Thymus (tissue), 11 donors: ENCODE results near the gene HOXC10. TPM values are rescaled to one million over a fixed set of nuclear protein-coding genes. Genes with fewer than 3 reads are reported as not detected.

Source experiments
- DNase-seq, 9 donors: peaks; one replicate each; pipeline ENCODE4 v3.0.0-alpha.2; 2013; ENCODE audit warnings: low spot score in 9 of 9, low read depth in 6 of 9, missing footprints in 1 of 9
- H3K27ac ChIP-seq, 2 donors: one replicate each; pipeline ENCODE4 v1.5.1; 2013; ENCODE audit warnings: control low read depth in 1 of 2, low read depth in 1 of 2, low read length in 1 of 2, mild to moderate bottlenecking in 1 of 2, moderate library complexity in 1 of 2
- H3K27me3 ChIP-seq, 2 donors: one replicate each; pipeline ENCODE4 v1.5.1; 2013; ENCODE audit warnings: low read length in 1 of 2; ENCODE audit not compliant: control insufficient read depth in 2 of 2, insufficient read depth in 1 of 2
- H3K36me3 ChIP-seq, 2 donors: one replicate each; pipeline ENCODE4 v1.5.1; 2013; ENCODE audit warnings: low read length in 1 of 2, mild to moderate bottlenecking in 1 of 2, moderate library complexity in 1 of 2; ENCODE audit not compliant: control insufficient read depth in 2 of 2, insufficient read depth in 2 of 2
- H3K4me1 ChIP-seq, 2 donors: one replicate each; pipeline ENCODE4 v1.5.1; 2013; ENCODE audit warnings: low read length in 2 of 2; ENCODE audit not compliant: control insufficient read depth in 2 of 2, insufficient read depth in 2 of 2
- H3K4me3 ChIP-seq, 2 donors: one replicate each; pipeline ENCODE4 v1.5.1; 2013; ENCODE audit warnings: low read length in 2 of 2, control low read depth in 1 of 2, mild to moderate bottlenecking in 1 of 2
- H3K9me3 ChIP-seq, 2 donors: one replicate each; pipeline ENCODE4 v1.5.1; 2013; ENCODE audit warnings: low read length in 1 of 2, mild to moderate bottlenecking in 1 of 2; ENCODE audit not compliant: control insufficient read depth in 2 of 2, insufficient read depth in 1 of 2
- WGBS: extraction: QIAGEN DNeasy Blood & Tissue Kit; methylation state at CpG from one replicate; pipeline ENCODE4 v1.1.7; 2013; 5-methylcytosine and 5-hydroxymethylcytosine counted together
- polyA plus RNA-seq: library from polyadenylated mRNA; stranded (reverse); fragments of 200-250 nt; gene quantifications from one replicate; pipeline ENCODE4 v1.2.3, GENCODE V29; 2013
- total RNA-seq: library from RNA; stranded (reverse); fragments of 120-200 nt; gene quantifications from one replicate; pipeline ENCODE4 v1.2.4, GENCODE V29; 2013
- donor health status: healthy.

Gene HOXC10
- total and polyA plus RNA-seq, 2 donors = 0.14 TPM; not detected in 1

GRCh38 chr12:54000116-54001114 is 15.5 kb downstream of the HOXC10 start, which contains the start of gene HOXC9:
Gene HOXC9, plus strand, starts transcription at chr12:54000161. Its CDS starts 28 bp downstream, at chr12:54000189.
- H3K27me3 ChIP-seq = peaks cover 81 to 100% of the 10 kb centered on the region in 2 donors
- WGBS = 7% methylated on average over 87 of the region's 87 CpGs
- peaks cover 0 to 12% of the 10 kb centered on the region in 2 donors for H3K9me3 ChIP-seq
- peaks cover 0 to 6% of the 10 kb centered on the region in 2 donors for H3K4me1 ChIP-seq
- no peaks in the 10 kb centered on the region for H3K36me3 ChIP-seq
- no peak within 1 kb of the TSS for H3K4me3 ChIP-seq
- H3K27ac ChIP-seq = peak within 1 kb of the TSS in 1 of 2 donors; percentile 26
- no peak for DNase-seq

GRCh38 chr12:54001283-54002187 is 16.6 kb downstream of the HOXC10 start:
- Histone ChIP-seq H3K4me1 (peaks cover 3 to 5% of the 10 kb centered on the region in 2 donors), H3K4me3 (no peak overlapping the region), H3K27ac (no peak overlapping the region), H3K36me3 (no peaks in the 10 kb centered on the region), H3K27me3 (peaks cover 82 to 100% of the 10 kb centered on the region in 2 donors), H3K9me3 (peaks cover 0 to 7% of the 10 kb centered on the region in 2 donors)
- WGBS = 27% methylated on average over 8 of the region's 8 CpGs
- DNase-seq = no peak

- H3K4me3 ChIP-seq = no peak overlapping the region
- H3K4me1 ChIP-seq = peaks cover 3 to 6% of the 10 kb centered on the region in 2 donors
- 25% methylated on average over 19 of the region's 19 CpGs for WGBS
- DNase-seq = no peak
- peaks cover 0 to 2% of the 10 kb centered on the region in 2 donors for H3K9me3 ChIP-seq
- H3K27me3 ChIP-seq = peaks cover 82 to 100% of the 10 kb centered on the region in 2 donors
- H3K36me3 ChIP-seq = no peaks in the 10 kb centered on the region
- no peak overlapping the region for H3K27ac ChIP-seq
These were observed 17.4 kb downstream of the HOXC10 start for GRCh38 chr12:54002278-54002914.

GRCh38 chr12:54002915-54003389 is 18.0 kb downstream of the HOXC10 start:
- H3K36me3 ChIP-seq = no peaks in the 10 kb centered on the region
- peaks cover 83 to 100% of the 10 kb centered on the region in 2 donors for H3K27me3 ChIP-seq
- peaks cover 0 to 2% of the 10 kb centered on the region in 2 donors for H3K9me3 ChIP-seq
- no peak overlapping the region for H3K4me3 ChIP-seq
- DNase-seq = no peak
- no peak overlapping the region for H3K27ac ChIP-seq
- peaks cover 3 to 6% of the 10 kb centered on the region in 2 donors for H3K4me1 ChIP-seq
- WGBS = 36% methylated on average over 19 of the region's 19 CpGs

- H3K27me3 ChIP-seq = peaks cover 82 to 100% of the 10 kb centered on the region in 2 donors
- no peak overlapping the region for H3K27ac ChIP-seq
- H3K36me3 ChIP-seq = no peaks in the 10 kb centered on the region
- peaks cover 0 to 2% of the 10 kb centered on the region in 2 donors for H3K9me3 ChIP-seq
- WGBS = 59% methylated on average over 3 of the region's 3 CpGs
- no peak for DNase-seq
- no peak overlapping the region for H3K4me3 ChIP-seq
- peaks cover 3 to 6% of the 10 kb centered on the region in 2 donors for H3K4me1 ChIP-seq
These were observed 18.7 kb downstream of the HOXC10 start for GRCh38 chr12:54003625-54004024.

GRCh38 chr12:54004063-54004840 is 19.3 kb downstream of the HOXC10 start:
- WGBS = 22% methylated on average over 20 of the region's 20 CpGs
- H3K4me3 ChIP-seq = no peak overlapping the region
- H3K36me3 ChIP-seq = no peaks in the 10 kb centered on the region
- H3K27ac ChIP-seq = no peak overlapping the region
- H3K4me1 ChIP-seq = peaks cover 3 to 6% of the 10 kb centered on the region in 2 donors
- peaks cover 0 to 2% of the 10 kb centered on the region in 2 donors for H3K9me3 ChIP-seq
- no peak for DNase-seq
- H3K27me3 ChIP-seq = peaks cover 84 to 100% of the 10 kb centered on the region in 2 donors

- H3K9me3 ChIP-seq = peaks cover 0 to 2% of the 10 kb centered on the region in 2 donors
- H3K4me1 ChIP-seq = peaks cover 3 to 6% of the 10 kb centered on the region in 2 donors
- H3K36me3 ChIP-seq = no peaks in the 10 kb centered on the region
- H3K27ac ChIP-seq = no peak overlapping the region
- no peak for DNase-seq
- H3K27me3 ChIP-seq = peaks cover 88 to 100% of the 10 kb centered on the region in 2 donors
- 7% methylated on average over 31 of the region's 31 CpGs for WGBS
- H3K4me3 ChIP-seq = no peak overlapping the region
These were observed 20.0 kb downstream of the HOXC10 start for GRCh38 chr12:54004841-54005530.
